Keratinocyte (primary cell): Measurements from ENCODE around the gene RIMS4. TPM values are rescaled to one million over a fixed set of nuclear protein-coding genes. Genes with fewer than 3 reads are reported as not detected.

Experiments
- DNase-seq: peaks from one replicate; pipeline ENCODE4 v3.0.0-alpha.2; 2011; ENCODE audit warnings: low read depth, missing footprints, low spot score
- FAIRE-seq: peaks from 2 replicates; lab custom pipeline; 2011; peaks lifted over from hg19 to GRCh38; lab: Jason Lieb, UNC
- H2AFZ ChIP-seq: 2 replicates; pipeline ENCODE4 v1.6.0; 2012; ENCODE audit warnings: low read length, control low read depth, inconsistent platforms; ENCODE audit not compliant: control insufficient read depth
- H3K27ac ChIP-seq: 2 replicates; pipeline ENCODE4 v1.5.1; 2011; ENCODE audit warnings: low read length; ENCODE audit not compliant: control insufficient read depth, insufficient read depth
- H3K27me3 ChIP-seq: 3 replicates; pipeline ENCODE4 v1.6.0; 2011; ENCODE audit warnings: low read length; ENCODE audit not compliant: control insufficient read depth, insufficient read depth; ENCODE audit errors: extremely low read depth
- H3K36me3 ChIP-seq, 2 experiments: 2 replicates in 1 of 2; 3 replicates in 1 of 2; pipeline ENCODE4 v1.5.1; 2011; ENCODE audit warnings: low read length in 2 of 2, mild to moderate bottlenecking in 1 of 2; ENCODE audit not compliant: control insufficient read depth in 2 of 2, insufficient read depth in 2 of 2; ENCODE audit errors: extremely low read depth in 1 of 2
- H3K4me1 ChIP-seq: 3 replicates; pipeline ENCODE4 v1.5.1; 2011; ENCODE audit warnings: low read length; ENCODE audit not compliant: control insufficient read depth, insufficient read depth; ENCODE audit errors: extremely low read depth
- H3K4me2 ChIP-seq: 3 replicates; pipeline ENCODE4 v1.6.0; 2011; ENCODE audit warnings: low read depth, low read length; ENCODE audit not compliant: control insufficient read depth, insufficient read depth; ENCODE audit errors: extremely low read depth
- H3K4me3 ChIP-seq, 3 experiments: fragments of 200-600 bp in 1 of 3; sonication (generic) in 1 of 3; 2 replicates in 2 of 3; 3 replicates in 1 of 3; pipeline ENCODE4 v1.5.1; 2011 to 2016; ENCODE audit warnings: low read length in 3 of 3, mild to moderate bottlenecking in 3 of 3, control low read depth in 2 of 3, inconsistent platforms in 1 of 3, low read depth in 1 of 3, mixed read lengths in 1 of 3, mixed run types in 1 of 3, moderate library complexity in 1 of 3; ENCODE audit not compliant: control insufficient read depth in 2 of 3, insufficient read depth in 2 of 3; ENCODE audit errors: extremely low read depth in 1 of 3
- H3K79me2 ChIP-seq: 2 replicates; pipeline ENCODE4 v1.6.0; 2012; ENCODE audit warnings: low read length; ENCODE audit not compliant: control insufficient read depth, insufficient read depth
- H3K9ac ChIP-seq: 3 replicates; pipeline ENCODE4 v1.6.0; 2011; ENCODE audit warnings: low read length; ENCODE audit not compliant: control insufficient read depth, insufficient read depth; ENCODE audit errors: extremely low read depth
- H3K9me1 ChIP-seq: 3 replicates; pipeline ENCODE4 v1.6.0; 2011; ENCODE audit warnings: low read length; ENCODE audit not compliant: control insufficient read depth, insufficient read depth; ENCODE audit errors: extremely low read depth
- H3K9me3 ChIP-seq: 2 replicates; pipeline ENCODE4 v1.5.1; 2012; ENCODE audit warnings: low read depth, low read length; ENCODE audit not compliant: control insufficient read depth
- H4K20me1 ChIP-seq: 3 replicates; pipeline ENCODE4 v1.6.0; 2011; ENCODE audit warnings: low read length; ENCODE audit not compliant: control insufficient read depth, insufficient read depth; ENCODE audit errors: extremely low read depth
- EZH2 ChIP-seq: IDR thresholded peaks from one replicate; pipeline ENCODE4 v1.6.1; 2012; ENCODE audit warnings: inconsistent platforms, mild to moderate bottlenecking, low read length, moderate library complexity
- dilution Hi-C: fragments of 300-500 bp; cut with MboI; formaldehyde crosslinking; loops from one replicate; pipeline ENCODE4 v1.7.0; 2020; ENCODE audit warnings: low sequenced_read_pairs; ENCODE audit not compliant: extremely low pct_ligation_motif_present
- polyA plus RNA-seq, 5 experiments: library from polyadenylated mRNA; depleted of rRNA in 3 of 5; stranded (reverse) in 3 of 5; stranded (forward) in 1 of 5; unstranded in 1 of 5; fragments of >200 nt; gene quantifications; 1 replicate in 1 of 5; 2 replicates in 3 of 5; 3 replicates in 1 of 5; pipeline versions ENCODE4 v1.2.1 to v1.2.3, GENCODE V29; 2011 to 2012; ENCODE audit warnings: missing spikeins in 2 of 5, low read depth in 1 of 5, low replicate concordance in 1 of 5
- TF ChIP-seq, protein P1 (sequence below), 3 experiments: IDR thresholded peaks in 1 of 3; conservative IDR thresholded peaks in 1 of 3; optimal IDR thresholded peaks in 1 of 3; 2 replicates in 2 of 3; 3 replicates in 1 of 3; pipeline versions ENCODE3 to v1.5.1; 2011; ENCODE audit warnings: low read length in 3 of 3, mild to moderate bottlenecking in 3 of 3, moderate library complexity in 2 of 3, control low read depth in 1 of 3, inconsistent platforms in 1 of 3; ENCODE audit not compliant: insufficient read depth in 2 of 3; ENCODE audit errors: extremely low read depth in 1 of 3

RIMS4 gene
- polyA plus RNA-seq, 1 donor (not counting 4 experiments of a cell fraction or from before 2014, with no cell fraction given), result not detected

DNA sequence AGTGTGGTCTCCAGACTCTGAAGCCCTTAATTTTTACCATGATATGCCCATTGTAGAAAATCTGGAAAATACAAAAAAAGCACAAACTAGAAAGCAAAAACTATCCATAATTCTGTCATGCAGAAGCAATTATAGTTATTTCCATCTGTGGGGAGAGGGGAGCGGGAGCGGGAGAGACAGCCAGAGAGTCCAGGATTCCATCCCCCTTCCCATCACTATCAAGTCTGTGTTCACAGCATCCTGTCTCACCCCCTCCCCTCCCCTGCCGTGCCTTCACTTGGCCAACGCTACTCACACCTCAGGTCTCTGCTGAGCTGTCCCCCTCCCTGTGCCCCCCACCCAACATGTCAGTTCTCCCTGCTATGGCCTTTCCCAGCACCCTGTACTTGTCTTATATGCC lies 14.5 kb downstream of the RIMS4 start:
- Histone ChIP-seq H3K9me3 (no peaks in the 10 kb centered on the region), H3K36me3 (no peaks in the 10 kb centered on the region), H3K9me1 (no peaks in the 10 kb centered on the region), H3K4me2 (no peak overlapping the region), H4K20me1 (no peaks in the 10 kb centered on the region), H3K27ac (no peak overlapping the region), H3K27me3 (peaks cover 5% of the 10 kb centered on the region), H2AFZ (no peak overlapping the region), H3K4me1 (no peaks in the 10 kb centered on the region), H3K4me3 (no peak overlapping the region), H3K9ac (no peak overlapping the region), H3K79me2 (no peaks in the 10 kb centered on the region)
- no peak for DNase-seq
- dilution Hi-C loops, result no loop called here
- no peak for FAIRE-seq
- TF ChIP-seq, protein P1, sequence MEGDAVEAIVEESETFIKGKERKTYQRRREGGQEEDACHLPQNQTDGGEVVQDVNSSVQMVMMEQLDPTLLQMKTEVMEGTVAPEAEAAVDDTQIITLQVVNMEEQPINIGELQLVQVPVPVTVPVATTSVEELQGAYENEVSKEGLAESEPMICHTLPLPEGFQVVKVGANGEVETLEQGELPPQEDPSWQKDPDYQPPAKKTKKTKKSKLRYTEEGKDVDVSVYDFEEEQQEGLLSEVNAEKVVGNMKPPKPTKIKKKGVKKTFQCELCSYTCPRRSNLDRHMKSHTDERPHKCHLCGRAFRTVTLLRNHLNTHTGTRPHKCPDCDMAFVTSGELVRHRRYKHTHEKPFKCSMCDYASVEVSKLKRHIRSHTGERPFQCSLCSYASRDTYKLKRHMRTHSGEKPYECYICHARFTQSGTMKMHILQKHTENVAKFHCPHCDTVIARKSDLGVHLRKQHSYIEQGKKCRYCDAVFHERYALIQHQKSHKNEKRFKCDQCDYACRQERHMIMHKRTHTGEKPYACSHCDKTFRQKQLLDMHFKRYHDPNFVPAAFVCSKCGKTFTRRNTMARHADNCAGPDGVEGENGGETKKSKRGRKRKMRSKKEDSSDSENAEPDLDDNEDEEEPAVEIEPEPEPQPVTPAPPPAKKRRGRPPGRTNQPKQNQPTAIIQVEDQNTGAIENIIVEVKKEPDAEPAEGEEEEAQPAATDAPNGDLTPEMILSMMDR (optimal IDR thresholded peaks at IDR 0.05 in 1 of 3, IDR thresholded peaks at IDR 0.05 in 1 of 3, conservative IDR thresholded peaks at IDR 0.05 in 1 of 3; ENCODE audit: extremely low read depth in 1 of 3, insufficient read depth in 2 of 3, low read length in 3 of 3), result no peak

DNA sequence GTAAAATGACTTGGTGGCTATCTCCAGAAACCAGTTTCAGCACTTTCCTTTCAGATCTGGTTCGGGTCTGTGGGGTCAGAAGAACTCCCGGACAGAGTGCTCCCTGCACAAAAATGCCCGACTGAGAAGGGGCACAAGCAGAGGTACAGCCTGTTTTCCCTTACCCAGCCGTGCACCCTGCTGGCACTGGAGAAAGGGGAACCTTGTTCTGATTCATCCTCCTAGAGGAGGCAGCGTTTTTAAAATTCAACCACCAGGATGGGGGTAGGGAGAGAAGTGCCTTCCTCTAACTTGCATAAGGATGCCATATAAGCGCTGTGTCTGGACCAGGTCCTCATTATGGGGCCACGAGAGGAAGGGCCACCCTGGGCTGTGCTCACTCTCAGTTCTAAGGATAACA lies 17.6 kb downstream of the RIMS4 start:
- H3K4me3 ChIP-seq, result no peak overlapping the region
- no peaks in the 10 kb centered on the region for H4K20me1 ChIP-seq
- no peaks in the 10 kb centered on the region for H3K9me3 ChIP-seq
- no peak overlapping the region for H2AFZ ChIP-seq
- no peak for TF ChIP-seq EZH2
- TF ChIP-seq, protein P1 (optimal IDR thresholded peaks at IDR 0.05 in 1 of 3, IDR thresholded peaks at IDR 0.05 in 1 of 3, conservative IDR thresholded peaks at IDR 0.05 in 1 of 3; ENCODE audit: extremely low read depth in 1 of 3, insufficient read depth in 2 of 3, low read length in 3 of 3), result no peak
- H3K9ac ChIP-seq, result no peak overlapping the region
- dilution Hi-C loops, result no loop called here
- no peak for FAIRE-seq
- no peak overlapping the region for H3K4me2 ChIP-seq
- no peaks in the 10 kb centered on the region for H3K36me3 ChIP-seq
- H3K27ac ChIP-seq, result no peak overlapping the region
- H3K27me3 ChIP-seq, result peaks cover 5% of the 10 kb centered on the region
- no peaks in the 10 kb centered on the region for H3K9me1 ChIP-seq
- H3K79me2 ChIP-seq, result no peaks in the 10 kb centered on the region
- no peaks in the 10 kb centered on the region for H3K4me1 ChIP-seq
- no peak for DNase-seq
